GM12891 (cell line): ENCODE data around the gene DPEP2NB.
A peak's percentile ranks its signal among the peaks of the same experiment; 100 is the strongest.
"Not testable (repeated sequence)": the region's sequence is repeated elsewhere in the genome, so short reads cannot be mapped to it uniquely, and the experiment has no call there.

Experiments used
- POLR2A ChIP-seq: IDR thresholded peaks from 2 replicates; pipeline ENCODE4 v1.6.1; 2011; ENCODE audit warnings: low read depth, low read length, control low read depth
- POLR2AphosphoS5 ChIP-seq: IDR thresholded peaks from 2 replicates; pipeline ENCODE4 v1.6.1; 2011; ENCODE audit warnings: low read depth, low read length, control low read depth
- SPI1 ChIP-seq: IDR thresholded peaks from 2 replicates; pipeline ENCODE4 v1.6.1; 2011; ENCODE audit warnings: low read depth, low read length, control low read depth

- not testable (repeated sequence) for TF ChIP-seq POLR2A, POLR2AphosphoS5
- TF ChIP-seq SPI1, result peak; percentile 73
These were observed 16.7 kb downstream of the DPEP2NB start, which contains the start of gene DPEP2 for GRCh38 chr16:67998779-67999688.
